ENCODE results near the gene CAPZB.

The CAPZB gene

DNA sequence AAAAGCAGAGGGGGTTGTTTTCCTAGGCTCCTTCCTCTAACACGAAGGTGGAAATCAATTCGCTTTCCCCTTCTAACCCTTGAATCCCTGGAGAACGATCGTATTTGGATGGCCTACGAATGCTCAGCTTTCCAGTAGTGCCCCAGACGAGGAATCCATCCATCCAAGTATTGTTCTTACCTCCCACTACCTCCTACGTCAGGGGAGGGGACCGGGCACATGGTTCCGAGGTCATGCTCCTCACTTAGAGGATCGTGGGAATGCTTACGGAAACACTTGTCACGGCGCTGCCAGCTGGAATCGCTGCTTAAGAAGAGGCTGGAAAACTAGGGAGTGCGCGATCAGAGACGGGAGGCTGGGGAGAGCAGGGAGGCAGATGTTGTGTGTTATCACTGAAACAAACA is 47.4 kb downstream of the CAPZB start:
- no peak for DNase-seq (ENCODE audit: low read depth)
- TF ChIP-seq, protein P1, sequence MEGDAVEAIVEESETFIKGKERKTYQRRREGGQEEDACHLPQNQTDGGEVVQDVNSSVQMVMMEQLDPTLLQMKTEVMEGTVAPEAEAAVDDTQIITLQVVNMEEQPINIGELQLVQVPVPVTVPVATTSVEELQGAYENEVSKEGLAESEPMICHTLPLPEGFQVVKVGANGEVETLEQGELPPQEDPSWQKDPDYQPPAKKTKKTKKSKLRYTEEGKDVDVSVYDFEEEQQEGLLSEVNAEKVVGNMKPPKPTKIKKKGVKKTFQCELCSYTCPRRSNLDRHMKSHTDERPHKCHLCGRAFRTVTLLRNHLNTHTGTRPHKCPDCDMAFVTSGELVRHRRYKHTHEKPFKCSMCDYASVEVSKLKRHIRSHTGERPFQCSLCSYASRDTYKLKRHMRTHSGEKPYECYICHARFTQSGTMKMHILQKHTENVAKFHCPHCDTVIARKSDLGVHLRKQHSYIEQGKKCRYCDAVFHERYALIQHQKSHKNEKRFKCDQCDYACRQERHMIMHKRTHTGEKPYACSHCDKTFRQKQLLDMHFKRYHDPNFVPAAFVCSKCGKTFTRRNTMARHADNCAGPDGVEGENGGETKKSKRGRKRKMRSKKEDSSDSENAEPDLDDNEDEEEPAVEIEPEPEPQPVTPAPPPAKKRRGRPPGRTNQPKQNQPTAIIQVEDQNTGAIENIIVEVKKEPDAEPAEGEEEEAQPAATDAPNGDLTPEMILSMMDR (IDR thresholded peaks at IDR 0.05; ENCODE audit: low read depth, low read length, missing control alignments): no peak
- no peak overlapping the region for H3K4me3 ChIP-seq (ENCODE audit: low read depth, low read length)

DNA sequence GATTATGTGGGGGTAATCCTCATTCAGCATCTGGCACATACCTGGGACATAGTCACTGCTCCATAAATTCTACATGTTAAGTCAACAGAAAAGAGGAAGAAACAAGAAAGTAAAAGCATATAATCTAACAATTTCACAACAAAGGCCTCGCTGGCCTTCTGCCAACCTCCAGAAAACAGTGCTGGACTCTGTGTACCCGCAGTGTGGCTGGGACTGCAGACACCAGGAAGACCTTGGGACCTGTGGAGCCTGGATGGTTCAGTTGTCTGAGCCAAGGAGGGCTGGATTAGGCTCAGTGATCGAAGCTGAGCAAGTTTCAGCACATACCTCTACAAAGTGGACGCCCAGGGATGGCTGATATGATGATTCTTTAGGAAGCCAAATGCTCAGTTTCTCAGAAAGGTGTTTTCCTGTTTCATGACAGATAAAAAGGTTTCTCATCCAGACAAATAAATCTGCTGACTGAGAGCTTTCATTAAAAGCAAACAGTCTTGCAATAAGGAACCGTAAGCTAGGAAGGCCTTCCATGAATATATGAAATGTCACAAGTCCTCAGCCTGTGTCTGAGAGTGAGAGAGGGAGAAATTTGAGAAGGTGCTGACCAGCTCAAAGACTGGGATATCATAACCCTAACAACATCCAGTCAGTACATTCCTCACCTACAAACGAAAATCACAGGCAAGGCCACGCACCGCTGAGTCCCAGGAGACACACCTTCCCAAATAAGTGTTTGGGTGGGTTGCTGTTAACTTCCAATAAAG is 48.4 kb downstream of the CAPZB start:
- TF ChIP-seq, protein P1 (IDR thresholded peaks at IDR 0.05; ENCODE audit: low read depth, low read length, missing control alignments): no peak
- DNase-seq (ENCODE audit: low read depth): no peak
- no peak overlapping the region for H3K4me3 ChIP-seq (ENCODE audit: low read depth, low read length)

DNA sequence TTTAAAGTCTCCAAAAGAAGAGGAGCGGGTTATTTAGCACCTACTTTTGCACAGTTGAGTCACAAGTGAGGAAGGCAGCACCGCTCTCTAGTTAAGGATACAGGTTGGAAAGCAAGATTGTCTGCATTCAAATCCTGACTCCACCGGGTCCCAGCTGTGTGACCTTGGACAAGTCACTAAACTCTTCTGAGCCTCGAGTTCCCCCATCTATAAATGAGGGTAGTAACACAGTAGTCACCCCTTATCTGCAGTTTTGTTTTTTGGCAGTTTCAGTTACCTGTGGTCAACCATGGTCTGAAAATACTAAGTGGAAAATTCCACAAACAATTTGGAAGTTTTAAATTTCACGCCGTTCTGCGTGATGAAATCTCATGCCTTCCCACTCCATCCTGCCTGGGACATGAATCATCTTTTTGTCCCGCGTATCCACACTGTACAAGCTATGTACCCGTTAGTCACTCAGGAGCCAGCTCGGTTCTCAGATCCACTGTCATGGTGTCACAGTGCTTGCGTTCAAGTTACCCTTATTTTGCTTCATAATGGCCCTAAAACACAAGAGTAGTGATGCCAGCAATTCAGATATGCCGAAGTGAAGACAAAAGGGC is 49.4 kb downstream of the CAPZB start:
- no peak overlapping the region for H3K4me3 ChIP-seq (ENCODE audit: low read depth, low read length)
- no peak for DNase-seq (ENCODE audit: low read depth)
- TF ChIP-seq, protein P1 (IDR thresholded peaks at IDR 0.05; ENCODE audit: low read depth, low read length, missing control alignments): no peak

DNA sequence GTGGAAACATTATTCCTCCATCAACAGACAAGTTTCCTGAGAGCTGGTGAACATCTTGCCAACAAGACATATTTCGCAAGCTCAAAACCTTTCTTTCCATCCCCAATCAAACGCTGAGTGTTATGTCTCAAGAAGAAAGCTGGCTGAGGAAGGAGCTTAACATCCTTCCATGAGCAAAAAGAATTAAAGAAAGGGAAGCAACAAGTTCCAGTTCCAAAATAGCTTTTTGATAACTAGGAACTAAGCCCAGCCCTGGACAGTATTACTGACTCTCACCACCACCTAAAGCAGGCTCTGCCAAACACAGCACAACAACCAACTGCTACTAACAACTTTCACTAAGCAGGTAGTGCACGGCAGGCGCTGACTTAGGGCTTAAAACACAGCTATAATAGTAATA is 50.2 kb downstream of the CAPZB start:
- H3K4me3 ChIP-seq (ENCODE audit: low read depth, low read length): no peak overlapping the region
- TF ChIP-seq, protein P1 (IDR thresholded peaks at IDR 0.05; ENCODE audit: low read depth, low read length, missing control alignments): no peak
- DNase-seq (ENCODE audit: low read depth): no peak

DNA sequence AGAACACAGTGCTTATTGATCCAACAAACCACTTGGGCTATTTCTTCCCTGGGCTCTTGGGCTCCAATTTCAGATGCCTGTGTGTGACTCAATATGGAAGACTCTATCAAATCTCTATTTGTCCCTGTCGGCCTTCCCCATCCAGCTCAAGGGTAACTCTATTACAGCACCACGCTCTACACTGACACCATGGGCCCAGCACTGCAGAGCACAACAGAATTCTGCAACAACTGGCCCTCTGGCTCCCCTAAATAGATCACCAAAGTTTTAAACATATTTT is 51.7 kb downstream of the CAPZB start:
- TF ChIP-seq, protein P1 (IDR thresholded peaks at IDR 0.05; ENCODE audit: low read depth, low read length, missing control alignments): no peak
- no peak overlapping the region for H3K4me3 ChIP-seq (ENCODE audit: low read depth, low read length)
- no peak for DNase-seq (ENCODE audit: low read depth)

DNA sequence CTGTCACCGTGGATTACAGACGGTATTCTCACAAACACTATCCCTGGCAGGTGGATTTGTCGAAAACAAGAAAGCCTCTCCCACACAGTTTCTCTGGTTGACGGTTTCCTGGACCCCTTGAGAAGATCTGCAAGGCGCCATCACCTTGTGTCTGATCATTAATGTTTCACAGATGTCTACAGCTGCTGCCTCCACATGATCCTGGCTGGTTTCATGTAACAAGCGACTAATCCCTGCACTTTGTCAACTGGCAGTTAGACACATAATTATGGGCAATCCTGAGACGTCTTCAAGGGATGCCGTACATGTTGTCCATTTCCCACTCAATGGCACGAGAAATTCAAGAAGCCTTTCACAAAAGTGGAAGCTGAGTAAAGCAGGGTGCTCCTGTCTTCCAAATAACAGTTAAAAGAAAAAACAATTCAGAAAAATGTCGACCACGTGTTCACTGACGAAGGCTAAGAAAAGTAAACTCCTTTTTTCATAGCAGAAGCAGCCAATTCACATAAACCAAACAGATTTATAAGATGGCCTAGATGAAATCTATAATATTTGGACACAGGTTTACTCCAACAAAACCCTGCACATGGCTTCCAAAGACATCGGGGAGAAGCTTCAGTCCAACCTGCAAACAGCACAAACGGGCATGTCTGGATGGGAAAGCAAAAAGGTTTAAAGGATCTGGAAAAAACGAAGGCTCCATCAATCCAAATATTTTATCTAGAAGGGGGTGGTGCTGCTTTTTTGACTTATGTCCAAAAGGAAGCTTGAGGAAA is 52.2 kb downstream of the CAPZB start:
- DNase-seq (ENCODE audit: low read depth): no peak
- H3K4me3 ChIP-seq (ENCODE audit: low read depth, low read length): no peak overlapping the region
- TF ChIP-seq, protein P1 (IDR thresholded peaks at IDR 0.05; ENCODE audit: low read depth, low read length, missing control alignments): no peak
